ENCODE data around the gene CHCHD5.
"Not testable (repeated sequence)": the region's sequence is repeated elsewhere in the genome, so short reads cannot be mapped to it uniquely, and the experiment has no call there.

DNA sequence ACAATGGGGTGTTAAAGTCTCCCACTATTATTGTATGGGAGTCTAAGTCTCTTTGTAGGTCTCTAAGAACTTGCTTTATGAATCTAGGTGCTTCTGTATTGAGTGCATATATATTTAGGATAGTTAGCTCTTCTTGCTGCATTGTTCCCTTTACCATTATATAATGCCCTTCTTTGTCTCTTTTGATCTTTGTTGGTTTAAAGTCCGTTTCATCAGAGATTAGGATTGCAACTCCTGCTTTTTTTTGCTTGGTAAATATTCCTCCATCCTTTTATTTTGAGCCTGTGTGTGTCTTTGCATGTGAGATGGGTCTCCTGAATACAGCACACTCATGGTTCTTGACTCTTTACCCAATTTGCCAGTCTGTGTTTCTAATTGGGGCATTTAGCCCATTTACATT, 27.9 kb downstream of the CHCHD5 start:
- TF ChIP-seq, protein P1, sequence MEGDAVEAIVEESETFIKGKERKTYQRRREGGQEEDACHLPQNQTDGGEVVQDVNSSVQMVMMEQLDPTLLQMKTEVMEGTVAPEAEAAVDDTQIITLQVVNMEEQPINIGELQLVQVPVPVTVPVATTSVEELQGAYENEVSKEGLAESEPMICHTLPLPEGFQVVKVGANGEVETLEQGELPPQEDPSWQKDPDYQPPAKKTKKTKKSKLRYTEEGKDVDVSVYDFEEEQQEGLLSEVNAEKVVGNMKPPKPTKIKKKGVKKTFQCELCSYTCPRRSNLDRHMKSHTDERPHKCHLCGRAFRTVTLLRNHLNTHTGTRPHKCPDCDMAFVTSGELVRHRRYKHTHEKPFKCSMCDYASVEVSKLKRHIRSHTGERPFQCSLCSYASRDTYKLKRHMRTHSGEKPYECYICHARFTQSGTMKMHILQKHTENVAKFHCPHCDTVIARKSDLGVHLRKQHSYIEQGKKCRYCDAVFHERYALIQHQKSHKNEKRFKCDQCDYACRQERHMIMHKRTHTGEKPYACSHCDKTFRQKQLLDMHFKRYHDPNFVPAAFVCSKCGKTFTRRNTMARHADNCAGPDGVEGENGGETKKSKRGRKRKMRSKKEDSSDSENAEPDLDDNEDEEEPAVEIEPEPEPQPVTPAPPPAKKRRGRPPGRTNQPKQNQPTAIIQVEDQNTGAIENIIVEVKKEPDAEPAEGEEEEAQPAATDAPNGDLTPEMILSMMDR (conservative IDR thresholded peaks at IDR 0.05; ENCODE audit: low read depth, low read length) = not testable (repeated sequence)
- TF ChIP-seq RFX5 (IDR thresholded peaks at IDR 0.05; ENCODE audit: low read depth, low read length) = not testable (repeated sequence)

Data from IMR-90 (cell line).